Right lobe of liver (tissue), 4 donors: ENCODE measurements around the gene RELN.

ENCODE experiments used
- CTCF ChIP-seq, 4 donors: fragments of 200-600 bp in 3 of 4; fragments of 450-650 bp in 1 of 4; IDR thresholded peaks; one replicate each; pipeline versions ENCODE4 v1.5.1 to v1.8.0; 2016 to 2022; ENCODE audit warnings: antibody characterized with exemption in 4 of 4, mild to moderate bottlenecking in 2 of 4
- POLR2A ChIP-seq: fragments of 450-650 bp; IDR thresholded peaks from one replicate; pipeline ENCODE4 v1.6.1; 2017; ENCODE audit warnings: antibody characterized with exemption, mild to moderate bottlenecking
- donor health status: DM: no; HTN: no; CAD: no.
- donor health status: DM: no; HTN: no; CAD: no.
- donor health status: DM: no; HTN: yes; CAD: no.

GRCh38 chr7:103541947-103542346 is 447.5 kb downstream of the RELN start:
- TF ChIP-seq CTCF (IDR thresholded peaks at IDR 0.05) (no peak), POLR2A (no peak)
